ENCODE data around the gene TMEM255A. TPM values are rescaled to one million over a fixed set of nuclear protein-coding genes. Genes with fewer than 3 reads are reported as not detected.

Gene TMEM255A
- total RNA-seq, 4 donors from 2014 or later: 0.20 to 2.9 (median 0.67) TPM; not detected in 1

- no peak overlapping the region for H3K4me3 ChIP-seq (replicated peaks in 1 of 3)
- WGBS, 2 donors: 95 to 97% methylated on average over 4 of the region's 4 CpGs
- DNase-seq: no peak
- intact Hi-C loops (cut with DNase I): no loop called here
- TF ChIP-seq, protein P1, sequence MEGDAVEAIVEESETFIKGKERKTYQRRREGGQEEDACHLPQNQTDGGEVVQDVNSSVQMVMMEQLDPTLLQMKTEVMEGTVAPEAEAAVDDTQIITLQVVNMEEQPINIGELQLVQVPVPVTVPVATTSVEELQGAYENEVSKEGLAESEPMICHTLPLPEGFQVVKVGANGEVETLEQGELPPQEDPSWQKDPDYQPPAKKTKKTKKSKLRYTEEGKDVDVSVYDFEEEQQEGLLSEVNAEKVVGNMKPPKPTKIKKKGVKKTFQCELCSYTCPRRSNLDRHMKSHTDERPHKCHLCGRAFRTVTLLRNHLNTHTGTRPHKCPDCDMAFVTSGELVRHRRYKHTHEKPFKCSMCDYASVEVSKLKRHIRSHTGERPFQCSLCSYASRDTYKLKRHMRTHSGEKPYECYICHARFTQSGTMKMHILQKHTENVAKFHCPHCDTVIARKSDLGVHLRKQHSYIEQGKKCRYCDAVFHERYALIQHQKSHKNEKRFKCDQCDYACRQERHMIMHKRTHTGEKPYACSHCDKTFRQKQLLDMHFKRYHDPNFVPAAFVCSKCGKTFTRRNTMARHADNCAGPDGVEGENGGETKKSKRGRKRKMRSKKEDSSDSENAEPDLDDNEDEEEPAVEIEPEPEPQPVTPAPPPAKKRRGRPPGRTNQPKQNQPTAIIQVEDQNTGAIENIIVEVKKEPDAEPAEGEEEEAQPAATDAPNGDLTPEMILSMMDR (IDR thresholded peaks at IDR 0.05): no peak
- TF ChIP-seq POLR2A (IDR thresholded peaks at IDR 0.05): no peak
- H3K27me3 ChIP-seq: no peaks in the 10 kb centered on the region
- no peak overlapping the region for H3K27ac ChIP-seq
- H3K36me3 ChIP-seq: no peaks in the 10 kb centered on the region
- H3K9me3 ChIP-seq: no peaks in the 10 kb centered on the region
- peaks cover 0 to 7% of the 10 kb centered on the region in 2 donors for H3K4me1 ChIP-seq
Observed at GRCh38 chrX:120238933-120239332, 72.3 kb downstream of the TMEM255A start.

- no peak overlapping the region for H3K4me3 ChIP-seq (replicated peaks in 1 of 3)
- intact Hi-C loops (cut with DNase I): no loop called here
- WGBS, 2 donors: 99 to 100% methylated on average over 3 of the region's 3 CpGs
- no peaks in the 10 kb centered on the region for H3K27me3 ChIP-seq
- DNase-seq: no peak
- H3K9me3 ChIP-seq: no peaks in the 10 kb centered on the region
- H3K27ac ChIP-seq: no peak overlapping the region
- TF ChIP-seq POLR2A (IDR thresholded peaks at IDR 0.05): no peak
- TF ChIP-seq, protein P1 (IDR thresholded peaks at IDR 0.05): no peak
- no peaks in the 10 kb centered on the region for H3K36me3 ChIP-seq
- no peaks in the 10 kb centered on the region for H3K4me1 ChIP-seq
Observed at GRCh38 chrX:120236687-120237479, 74.4 kb downstream of the TMEM255A start.

DNA sequence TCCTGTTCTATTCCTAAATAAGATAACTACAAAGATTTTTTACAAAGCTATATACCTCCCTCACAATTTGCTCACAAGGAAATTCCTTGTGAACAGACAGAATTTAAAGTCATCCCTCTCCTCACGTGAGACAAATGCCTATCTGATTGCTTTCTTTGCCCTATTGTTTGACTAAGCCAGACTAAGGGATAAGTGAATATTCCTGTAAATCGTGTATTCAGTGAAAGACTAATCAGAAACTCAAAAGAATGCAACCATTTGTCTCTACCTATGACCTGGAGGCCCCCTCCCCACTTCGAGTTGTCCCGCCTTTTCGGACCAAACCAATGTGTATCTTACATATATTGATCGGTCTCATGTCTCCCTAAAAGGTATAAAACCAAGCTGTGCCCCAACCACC, 76.0 kb downstream of the TMEM255A start:
- no peak overlapping the region for H3K27ac ChIP-seq
- TF ChIP-seq, protein P1 (IDR thresholded peaks at IDR 0.05): no peak
- no peak for TF ChIP-seq POLR2A (IDR thresholded peaks at IDR 0.05)
- intact Hi-C loops (cut with DNase I): no loop called here
- no peak for DNase-seq
- H3K36me3 ChIP-seq: no peaks in the 10 kb centered on the region
- no peak overlapping the region for H3K4me3 ChIP-seq (replicated peaks in 1 of 3)
- no peaks in the 10 kb centered on the region for H3K9me3 ChIP-seq
- H3K4me1 ChIP-seq: no peaks in the 10 kb centered on the region
- H3K27me3 ChIP-seq: no peaks in the 10 kb centered on the region
- 90 to 94% methylated on average over 6 of the region's 6 CpGs for WGBS, 2 donors

DNA sequence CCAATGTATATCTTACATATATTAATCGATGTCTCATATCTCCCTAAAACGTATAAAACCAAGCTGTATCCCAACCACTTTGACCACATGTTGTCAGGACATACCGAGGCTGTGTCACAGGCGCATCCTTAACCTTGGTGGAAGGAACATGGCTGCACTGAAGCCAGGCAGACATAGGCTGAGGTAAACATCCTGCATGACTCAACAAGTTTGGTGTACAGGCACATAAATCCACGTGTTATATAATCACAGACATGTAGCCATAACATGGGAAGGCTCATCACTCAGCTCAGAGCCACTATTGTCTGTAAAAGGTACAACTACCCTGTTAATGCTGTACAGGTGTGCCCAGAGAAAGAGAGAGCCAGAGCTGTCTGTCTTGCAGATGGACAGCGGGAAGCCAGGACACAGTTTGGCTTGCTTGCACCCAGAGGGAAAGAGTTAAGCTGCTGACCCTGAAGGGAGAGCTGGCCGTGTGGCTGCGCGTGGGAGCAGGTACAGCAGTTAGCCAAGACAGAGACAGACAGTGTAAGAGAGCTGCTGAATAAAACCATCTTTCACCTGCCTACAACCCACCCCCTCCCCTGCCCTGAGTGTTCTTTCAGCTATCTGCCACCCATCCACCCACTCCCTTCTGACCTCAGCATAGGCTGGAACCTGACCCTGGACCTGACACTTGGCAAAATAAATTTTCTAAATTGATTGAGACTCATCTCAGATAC, 82.9 kb downstream of the TMEM255A start:
- H3K4me1 ChIP-seq: no peaks in the 10 kb centered on the region
- H3K36me3 ChIP-seq: no peaks in the 10 kb centered on the region
- H3K4me3 ChIP-seq (replicated peaks in 1 of 3): no peak overlapping the region
- intact Hi-C loops (cut with DNase I): no loop called here
- TF ChIP-seq, protein P1 (IDR thresholded peaks at IDR 0.05): no peak
- no peak for TF ChIP-seq POLR2A (IDR thresholded peaks at IDR 0.05)
- 87 to 90% methylated on average over 8 to 9 of the region's 9 CpGs for WGBS, 2 donors
- no peak overlapping the region for H3K27ac ChIP-seq
- H3K9me3 ChIP-seq: no peaks in the 10 kb centered on the region
- DNase-seq: no peak
- H3K27me3 ChIP-seq: no peaks in the 10 kb centered on the region

GRCh38 chrX:120224388-120224787, 86.9 kb downstream of the TMEM255A start:
- Histone ChIP-seq H3K4me1 (no peaks in the 10 kb centered on the region), H3K4me3 (replicated peaks in 1 of 3) (no peak overlapping the region), H3K27ac (no peak overlapping the region), H3K27me3 (no peaks in the 10 kb centered on the region), H3K36me3 (no peaks in the 10 kb centered on the region), H3K9me3 (no peaks in the 10 kb centered on the region)
- TF ChIP-seq POLR2A (IDR thresholded peaks at IDR 0.05): no peak
- TF ChIP-seq, protein P1 (IDR thresholded peaks at IDR 0.05): no peak
- no peak for DNase-seq
- intact Hi-C loops (cut with DNase I): no loop called here
- 87 to 96% methylated on average over 4 of the region's 4 CpGs for WGBS, 2 donors
